GM18519 (cell line): ENCODE measurements around the gene LSM5.

Source experiments
- ATAC-seq: cut with Tn5 transposase; IDR thresholded peaks from one replicate; pipeline ENCODE4 v1.9.1; 2021; ENCODE audit warnings: mild to moderate bottlenecking, moderate library complexity; ENCODE audit not compliant: unreplicated experiment, low FRiP score

LSM5 gene

DNA sequence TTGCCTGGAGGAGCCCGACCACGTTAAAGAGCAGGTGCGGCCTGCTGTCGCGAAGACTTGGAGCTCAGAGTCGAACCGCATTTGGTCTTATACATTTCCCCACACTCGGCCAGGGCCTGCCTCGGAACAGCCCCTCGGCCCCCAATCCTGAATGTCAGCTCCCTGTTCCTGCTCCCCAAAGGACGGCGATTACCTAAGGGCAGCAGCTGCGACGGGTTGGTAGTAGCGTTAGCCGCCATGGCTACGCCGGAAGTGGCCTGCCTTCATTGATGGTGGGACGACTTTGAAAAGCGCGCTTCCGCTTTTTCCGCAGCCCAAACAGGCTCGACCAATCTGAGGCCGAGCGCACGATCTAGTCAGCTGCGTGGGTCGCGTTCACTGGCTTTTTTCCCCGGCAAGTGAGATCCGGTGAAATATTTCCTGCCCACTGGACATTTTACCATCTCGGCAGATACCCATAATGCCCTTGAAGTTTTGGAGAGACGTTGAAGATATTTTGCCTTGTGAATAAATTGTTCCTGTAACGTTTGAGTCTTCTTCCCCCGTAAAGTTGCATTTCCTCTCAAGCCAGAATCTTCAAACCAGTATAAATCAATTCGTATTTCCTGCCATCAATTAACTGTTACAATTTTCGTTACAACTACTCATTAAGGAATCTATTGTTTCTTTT, at the start of gene LSM5:
LSM5 (minus strand) TSS at position 254 of the 670 bp plus-strand sequence; CDS start at position 239, 15 bp downstream.
- ATAC-seq: peak; percentile 86

DNA sequence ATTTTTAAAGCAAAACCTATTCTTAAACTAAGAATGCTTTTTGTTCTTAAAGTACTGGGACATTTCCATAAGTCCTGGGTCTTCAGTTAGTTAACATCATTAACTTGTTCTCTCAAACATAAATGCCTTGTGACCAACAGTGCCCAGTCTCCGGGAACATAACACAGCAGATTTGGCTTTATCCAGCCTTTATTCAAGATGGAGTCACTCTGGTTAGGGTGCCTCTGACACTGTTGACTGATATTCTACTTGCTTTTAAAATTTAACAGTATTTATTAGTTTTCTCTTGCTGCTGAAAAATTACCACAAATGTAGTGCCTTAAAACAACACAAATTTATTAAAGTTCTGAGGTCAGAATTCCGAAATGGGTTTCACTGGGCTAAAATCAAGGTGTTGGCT, 49.2 kb upstream of the LSM5 start:
- ATAC-seq: no peak

DNA sequence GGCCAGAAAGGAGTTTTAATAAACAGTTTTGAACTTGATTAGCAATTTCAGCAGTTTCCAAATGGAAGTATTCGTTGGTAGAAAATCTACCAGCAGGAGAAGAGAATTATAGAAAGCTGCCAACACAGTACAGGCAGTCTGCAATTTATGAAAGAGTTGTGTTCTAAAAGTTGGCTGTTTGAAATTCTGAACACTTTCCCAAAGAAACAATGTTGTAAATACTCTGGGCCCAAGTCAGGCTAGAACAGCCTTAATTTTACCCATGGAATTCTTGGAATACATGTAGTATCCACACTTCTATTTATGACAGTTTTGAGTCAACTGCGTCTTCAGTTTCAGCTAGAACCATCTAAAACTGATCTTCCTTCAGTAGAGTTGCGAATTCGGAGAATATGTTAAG, 47.6 kb upstream of the LSM5 start:
- ATAC-seq: no peak

DNA sequence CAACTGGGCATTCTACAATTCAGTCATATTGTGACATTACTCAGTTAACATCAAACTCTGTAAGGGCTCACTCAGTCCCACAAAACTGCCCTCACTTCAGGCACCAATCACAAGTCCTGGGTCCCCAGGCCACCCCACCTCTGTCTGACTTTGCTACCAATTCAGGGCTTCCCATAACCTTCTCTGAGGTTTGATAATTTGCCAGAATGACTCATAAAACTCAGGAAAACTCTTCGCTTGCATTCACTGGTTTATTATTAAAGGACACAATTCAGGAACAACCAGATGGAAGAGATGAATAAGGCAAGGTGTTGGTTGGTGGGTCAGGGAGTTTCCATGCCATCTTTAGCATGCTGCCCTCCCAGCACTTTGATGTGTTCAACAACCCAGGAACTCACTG, 46.4 kb upstream of the LSM5 start:
- ATAC-seq: no peak

DNA sequence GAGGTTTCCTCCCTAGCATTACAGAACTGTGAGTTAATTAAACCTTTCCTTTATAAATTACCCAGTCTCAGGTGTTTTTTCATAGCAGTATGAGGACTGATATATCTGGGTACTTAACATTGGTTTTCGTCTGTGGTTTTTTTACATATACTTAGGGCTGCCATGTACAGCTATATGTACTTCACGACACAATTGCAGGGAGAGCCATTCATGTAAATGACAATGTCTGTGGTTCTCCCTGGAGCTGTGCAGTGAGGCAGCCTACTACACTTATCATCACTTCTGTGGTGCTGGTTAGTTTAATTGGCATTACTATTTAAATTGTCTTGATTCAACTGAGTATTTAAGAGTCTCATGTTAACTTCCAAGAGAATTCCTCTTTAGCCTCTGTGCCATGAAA, 45.8 kb upstream of the LSM5 start:
- no peak for ATAC-seq

DNA sequence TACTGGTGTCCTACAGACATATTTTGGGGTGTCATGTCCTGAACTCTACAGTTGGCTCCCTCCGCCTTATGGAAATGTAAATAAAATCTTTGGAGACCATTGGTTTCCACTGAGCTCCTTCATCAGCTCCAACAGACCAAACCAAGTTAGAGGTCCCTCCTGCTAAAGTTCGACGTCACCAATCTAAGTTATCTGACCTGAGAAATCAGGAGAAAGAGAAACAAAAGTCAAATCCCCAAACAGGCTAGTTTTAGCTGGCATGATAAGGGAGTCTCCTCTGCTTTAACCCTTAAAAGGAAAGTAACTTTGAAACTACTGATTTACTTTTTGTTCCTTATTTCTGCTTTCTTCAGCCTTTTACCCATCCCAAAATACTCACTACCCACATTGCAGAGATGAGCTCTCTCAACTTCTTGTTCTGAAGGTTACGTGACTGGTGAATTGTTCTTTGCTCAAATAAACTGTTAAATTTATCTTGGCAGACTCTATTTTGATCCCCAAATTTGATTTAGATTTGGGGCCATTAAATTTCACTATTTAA, 45.1 kb upstream of the LSM5 start:
- peak; percentile 50 for ATAC-seq

DNA sequence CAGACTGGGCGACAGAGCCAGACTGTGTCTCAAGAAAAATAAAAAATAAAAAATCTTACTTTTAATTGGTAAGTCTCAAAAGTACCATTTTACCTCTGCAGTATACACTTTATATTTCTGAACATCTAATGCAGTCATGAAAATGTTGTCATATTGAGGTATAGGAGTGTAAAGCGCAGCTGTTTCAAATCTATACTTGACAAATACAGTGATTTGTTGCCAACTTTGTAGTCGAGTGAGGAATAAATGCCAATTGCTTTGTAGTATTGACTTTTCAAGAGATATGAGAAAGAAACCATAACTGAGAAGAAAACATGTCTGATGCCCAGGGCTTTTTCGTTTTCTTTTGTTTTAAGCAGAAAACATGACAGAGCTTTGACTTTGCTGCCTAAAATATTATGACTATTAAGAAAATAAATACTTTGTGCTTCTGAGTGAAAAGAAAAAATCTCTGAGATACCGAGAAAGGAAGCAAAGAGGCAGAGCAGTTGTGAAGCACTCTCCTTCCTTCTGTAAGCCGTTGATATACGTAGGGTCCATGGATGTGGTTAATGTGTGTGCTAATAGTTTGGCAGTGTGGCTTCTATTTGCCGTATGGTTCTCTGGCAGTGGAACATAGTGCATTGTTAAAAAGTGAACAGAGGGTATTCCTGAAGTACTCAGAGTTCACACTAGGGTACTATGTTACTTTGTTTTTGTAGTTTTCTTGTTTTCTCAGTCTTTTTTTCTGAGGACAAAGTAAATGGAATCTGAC, 43.3 kb upstream of the LSM5 start:
- ATAC-seq: no peak

DNA sequence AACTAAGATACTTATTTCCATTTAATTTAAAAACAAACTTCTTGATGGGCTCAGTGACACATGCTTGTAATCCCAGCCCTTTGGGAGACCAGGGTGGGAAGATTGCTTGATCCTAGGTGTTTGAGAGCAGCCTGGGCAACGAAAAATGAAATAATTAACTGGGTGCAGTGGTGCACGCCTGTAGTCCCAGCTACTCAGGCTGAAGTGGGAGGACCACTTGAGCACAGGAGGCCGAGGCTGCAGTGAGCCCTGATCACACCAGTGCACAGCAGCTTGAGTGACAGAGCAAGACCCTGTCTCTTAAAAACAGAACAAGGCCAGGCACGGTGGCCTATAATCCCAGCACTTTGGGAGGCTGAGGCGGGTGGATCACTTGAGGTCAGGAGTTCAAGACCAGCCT, 42.5 kb upstream of the LSM5 start:
- ATAC-seq: no peak

DNA sequence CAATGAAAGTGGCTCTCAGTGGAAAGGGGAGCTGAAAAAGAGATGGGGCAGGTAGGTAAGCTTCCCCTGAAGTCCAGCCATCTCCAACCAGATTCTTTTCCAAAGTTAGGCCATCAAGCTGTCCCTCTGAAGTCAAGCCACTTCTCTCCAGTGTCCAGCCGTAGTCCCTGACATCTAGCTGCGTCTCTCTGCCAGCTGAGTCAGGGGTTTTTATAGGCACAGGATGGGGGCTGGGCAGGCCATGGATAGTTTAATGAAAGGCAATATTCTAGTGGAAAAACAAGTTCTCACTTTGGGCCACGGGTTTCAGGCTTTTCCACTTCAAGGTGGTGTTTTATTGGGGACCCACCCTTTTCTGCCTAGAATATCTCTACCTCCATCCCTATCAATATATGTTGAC, 41.9 kb upstream of the LSM5 start:
- ATAC-seq: no peak

DNA sequence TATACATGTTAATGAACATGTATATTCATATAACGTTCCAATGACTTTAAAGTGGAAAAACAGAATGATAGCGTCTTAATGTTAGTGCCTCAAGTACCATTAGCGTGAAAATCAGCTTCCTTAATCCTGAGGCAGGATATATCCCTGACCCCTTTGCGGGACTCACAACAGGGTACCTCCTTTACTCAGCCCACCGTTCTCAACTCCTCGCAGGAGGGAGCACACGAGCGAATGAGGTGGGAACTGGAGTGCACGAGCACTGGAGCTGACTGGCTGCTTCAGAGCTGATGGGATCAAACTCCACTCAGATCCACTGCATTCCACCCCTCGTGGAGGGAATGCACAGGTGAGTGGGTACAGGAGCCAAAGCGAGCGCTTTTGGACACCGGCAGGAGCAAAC, 41.2 kb upstream of the LSM5 start:
- no peak for ATAC-seq

DNA sequence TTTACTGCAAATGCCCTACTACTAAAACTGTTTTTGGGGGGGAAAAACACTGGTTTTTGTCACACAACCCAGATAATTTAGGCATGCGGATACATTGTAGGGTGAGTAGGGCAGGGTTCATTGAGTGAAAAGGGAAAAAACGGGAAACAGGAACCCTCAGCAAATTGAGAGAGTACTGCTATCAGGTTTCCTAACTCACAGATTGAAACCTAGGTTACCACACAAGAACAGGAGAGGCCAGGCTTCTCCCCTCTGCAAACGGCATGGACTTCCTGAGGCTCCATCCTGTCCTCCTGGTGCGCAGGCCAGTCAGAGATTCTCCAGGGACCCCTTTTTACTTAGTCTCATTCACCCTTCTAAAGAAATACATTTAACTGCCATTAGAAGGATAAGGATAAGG, 35.7 kb upstream of the LSM5 start:
- ATAC-seq: no peak

DNA sequence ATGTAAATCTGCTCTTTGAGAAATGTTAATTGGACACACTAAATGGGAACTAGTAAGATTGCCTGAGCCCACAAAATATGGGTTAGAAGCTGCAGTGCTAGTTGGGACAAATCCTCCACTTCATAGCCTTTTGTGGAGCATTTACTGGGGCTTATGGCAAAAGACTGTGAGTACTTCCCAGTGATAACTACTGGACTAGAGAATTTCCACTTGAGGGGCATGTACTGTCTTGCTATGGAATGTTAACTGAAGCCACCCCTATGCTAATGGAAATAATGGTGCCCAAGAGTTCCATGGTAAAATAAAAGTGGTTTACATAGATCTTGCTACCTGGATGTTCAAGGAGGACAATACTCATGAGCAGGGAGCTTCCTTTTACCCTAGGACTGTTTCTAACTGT, 34.5 kb upstream of the LSM5 start:
- ATAC-seq: no peak

DNA sequence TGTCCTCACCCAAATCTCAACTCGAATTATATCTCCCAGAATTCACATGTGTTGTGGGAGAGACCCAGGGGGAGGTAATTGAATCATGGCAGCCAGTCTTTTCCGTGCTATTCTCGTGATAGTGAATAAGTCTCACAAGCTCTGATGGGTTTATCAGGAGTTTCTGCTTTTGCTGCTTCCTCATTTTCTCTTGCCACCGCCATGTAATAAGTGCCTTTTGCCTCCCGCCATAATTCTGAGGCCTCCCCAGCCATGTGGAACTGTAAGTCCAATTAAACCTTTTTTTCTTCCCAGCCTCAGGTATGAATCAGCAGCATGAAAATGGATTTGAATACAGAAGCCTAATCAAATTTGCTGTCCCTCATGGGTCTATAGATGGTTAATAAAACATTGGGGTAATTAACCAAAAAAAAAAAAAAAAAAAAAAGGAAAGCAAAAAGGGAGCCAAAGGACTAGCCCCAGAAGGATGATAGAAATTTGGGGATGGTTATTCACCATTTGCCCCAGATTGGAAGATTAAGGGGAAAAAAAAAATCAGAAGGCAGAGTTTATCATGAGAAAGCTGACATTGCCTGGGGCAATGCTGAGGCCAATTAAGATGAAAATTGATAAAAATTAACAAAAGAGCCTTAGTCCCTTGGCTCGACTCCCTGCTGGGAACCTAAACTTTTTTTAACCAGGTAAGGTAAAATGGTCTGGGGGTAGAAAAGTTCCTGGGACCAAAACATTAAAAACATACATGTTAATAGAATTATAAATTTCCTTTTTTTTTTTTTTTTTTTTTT, 32.8 kb upstream of the LSM5 start:
- no peak for ATAC-seq

DNA sequence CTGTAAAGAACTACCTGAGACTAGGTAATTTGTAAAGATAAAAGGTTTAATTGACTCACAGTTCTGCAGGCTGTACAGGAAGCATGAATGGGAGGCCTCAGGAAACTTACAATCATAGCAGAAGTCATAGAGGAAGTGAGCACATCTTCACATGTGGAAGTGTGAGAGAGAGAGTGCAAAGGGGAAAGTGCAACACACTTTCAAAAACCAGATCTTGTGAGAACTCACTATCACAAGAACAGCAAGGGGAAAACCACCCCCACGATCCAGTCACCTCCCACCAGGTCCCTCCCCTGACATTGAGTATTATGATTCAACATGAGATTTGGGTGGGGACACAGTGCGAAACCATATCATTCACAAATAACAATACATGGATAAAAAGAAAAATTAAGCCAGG, 29.6 kb upstream of the LSM5 start:
- no peak for ATAC-seq

DNA sequence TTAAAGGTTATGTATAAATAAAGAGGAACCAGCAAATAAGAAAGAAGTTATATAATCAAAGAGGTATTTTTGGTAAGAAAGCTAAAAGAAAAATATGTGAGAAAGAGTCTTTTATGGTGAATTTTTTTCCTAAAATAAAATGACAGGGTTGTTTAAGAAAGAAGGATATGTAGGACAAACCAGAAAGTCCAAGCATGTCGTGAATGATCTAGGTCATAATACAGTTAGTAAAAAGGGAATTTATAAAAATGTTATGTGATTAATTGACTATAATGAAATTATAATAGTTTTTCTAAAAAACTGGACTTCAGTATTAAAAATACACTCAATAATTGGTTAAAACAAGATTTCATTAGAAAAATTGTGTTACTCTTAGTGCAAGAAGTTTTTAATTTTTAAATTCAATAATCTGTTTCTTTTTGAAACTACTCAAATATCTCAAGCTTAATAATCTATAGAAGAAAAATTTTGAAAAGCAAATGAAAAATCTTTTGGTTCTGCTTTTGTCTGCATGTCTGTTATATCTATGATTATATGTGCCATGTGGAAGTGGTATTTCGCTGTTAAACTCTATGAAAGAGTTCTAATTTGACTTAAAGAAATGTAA, 28.5 kb upstream of the LSM5 start:
- no peak for ATAC-seq

DNA sequence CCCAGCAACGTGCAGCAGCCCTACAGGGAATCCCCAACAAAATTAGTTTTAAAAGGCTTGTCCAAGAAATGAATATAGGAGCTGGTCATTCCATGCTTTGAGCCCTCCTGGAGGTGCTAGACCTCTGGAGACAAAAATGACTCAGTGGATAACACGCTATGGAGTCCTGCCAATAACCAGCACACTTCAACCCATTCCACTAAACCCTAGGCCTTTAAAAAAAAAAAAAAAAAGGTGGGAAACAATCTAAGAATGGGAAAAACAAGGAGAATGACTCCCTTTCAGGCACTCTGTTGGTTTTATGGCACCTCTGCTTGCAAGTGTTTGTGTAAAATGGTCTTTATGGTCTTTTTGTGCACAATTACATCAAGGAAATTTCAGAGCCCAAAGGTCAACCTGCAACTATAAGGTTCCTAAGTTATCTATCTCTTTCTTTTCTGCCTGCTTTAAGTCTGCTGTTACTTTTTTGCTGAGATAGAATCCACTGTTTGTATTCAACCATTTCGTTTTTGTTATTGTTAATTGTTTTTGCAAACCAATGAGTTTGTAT, 26.4 kb upstream of the LSM5 start:
- ATAC-seq: no peak

DNA sequence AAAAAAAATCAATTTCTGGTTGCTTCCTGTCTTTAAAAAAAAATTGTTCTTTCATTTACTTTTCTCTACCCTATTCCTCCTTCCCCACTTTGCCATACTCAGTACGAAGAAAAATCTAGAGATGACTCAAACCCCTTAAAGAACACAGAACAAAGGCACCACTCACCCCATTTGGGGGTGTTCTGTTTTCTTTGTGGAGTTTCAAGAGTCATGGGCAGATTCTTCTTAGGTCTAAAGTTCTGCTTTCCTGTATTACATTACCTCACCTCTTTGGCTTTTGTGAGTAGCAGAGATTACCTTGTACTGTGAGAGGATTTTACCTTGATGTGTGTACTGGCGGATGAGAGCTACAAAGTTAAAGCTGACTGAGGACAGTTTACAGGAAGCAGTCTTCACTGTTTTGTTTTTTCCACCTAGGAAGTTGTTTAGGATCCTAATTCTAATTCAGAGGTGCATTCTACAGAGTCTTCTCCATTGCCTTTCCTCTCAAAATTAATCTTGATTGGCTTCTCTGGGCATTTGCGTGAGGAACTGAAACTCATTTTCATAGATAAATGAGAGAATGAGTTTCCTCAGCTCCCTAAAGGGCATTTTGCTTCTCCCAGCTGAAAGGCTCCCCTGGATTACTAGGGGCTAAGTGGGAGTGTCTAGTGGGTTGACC, 25.8 kb upstream of the LSM5 start:
- ATAC-seq: peak; percentile 86

DNA sequence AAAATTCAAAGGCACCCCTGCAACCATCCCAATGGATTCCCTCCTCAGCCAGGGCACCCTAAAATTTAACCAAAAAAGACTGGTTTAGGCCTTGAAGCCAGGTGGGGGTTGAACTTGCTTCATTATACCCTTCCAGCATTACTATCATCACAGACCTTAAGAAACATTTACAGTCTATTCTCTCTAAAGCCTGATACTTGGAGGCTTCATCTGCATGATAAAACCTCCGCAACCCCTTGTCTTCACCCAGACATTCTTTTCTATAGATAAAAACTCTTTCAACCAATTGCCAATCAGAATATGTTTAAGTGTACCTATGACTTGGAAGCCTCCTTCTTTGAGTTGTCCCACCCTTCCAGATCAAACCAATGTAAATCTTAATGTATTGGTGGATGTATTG, 23.0 kb upstream of the LSM5 start:
- ATAC-seq: no peak

DNA sequence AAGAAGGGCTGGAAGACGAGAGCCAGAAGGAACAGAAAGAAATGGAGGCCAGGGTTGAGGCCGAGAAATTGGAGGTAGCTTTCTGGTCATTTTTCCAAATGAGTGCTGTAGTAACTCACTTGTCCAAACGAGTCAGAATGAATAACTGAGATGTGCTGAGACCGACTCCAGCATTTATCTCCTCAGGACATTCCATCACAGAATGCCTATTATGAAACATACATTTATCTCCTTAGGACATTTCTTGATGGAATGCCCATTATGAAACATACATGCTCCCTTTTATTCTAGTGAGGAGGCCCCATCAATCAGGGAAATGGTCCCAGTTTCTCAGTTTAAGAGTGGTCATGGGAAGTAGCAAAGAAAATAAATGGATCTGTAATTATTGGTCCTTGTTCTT, 21.6 kb upstream of the LSM5 start:
- no peak for ATAC-seq

DNA sequence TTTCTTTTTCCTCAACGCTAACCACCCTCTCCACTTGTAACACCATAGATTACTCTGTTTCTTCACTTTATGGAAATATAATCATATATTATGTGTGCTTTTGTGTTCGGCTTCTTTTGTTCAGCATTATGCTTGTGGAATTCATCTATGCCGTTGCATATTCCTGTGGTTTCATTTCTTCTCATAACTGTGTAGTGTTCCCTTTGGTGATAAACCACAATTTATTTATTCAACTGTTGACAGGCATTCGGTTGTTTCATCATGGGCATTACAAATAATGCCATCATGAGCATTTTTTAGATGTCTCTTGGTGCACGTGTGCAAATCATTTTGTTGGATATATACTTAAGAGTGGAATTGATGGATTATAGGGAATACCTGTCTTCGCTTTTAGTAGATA, 17.2 kb upstream of the LSM5 start:
- ATAC-seq: no peak
